NK-92 (cell line): Measurements from ENCODE around the gene NUCB1.
"Not testable (repeated sequence)": the region's sequence is repeated elsewhere in the genome, so short reads cannot be mapped to it uniquely, and the experiment has no call there.

Source experiments
- DNase-seq: peaks from one replicate; lab custom pipeline; 2025; ENCODE audit not compliant: unreplicated experiment; lab: John Stamatoyannopoulos, UW

The NUCB1 gene

GRCh38 chr19:48874303-48875135, 25.6 kb upstream of the NUCB1 start:
- DNase-seq: no peak

- not testable (repeated sequence) for DNase-seq
These were observed 23.8 kb upstream of the NUCB1 start for GRCh38 chr19:48876043-48876981.

- DNase-seq: no peak
These were observed 22.3 kb upstream of the NUCB1 start for GRCh38 chr19:48877855-48878195.

- DNase-seq: no peak
These were observed 21.7 kb upstream of the NUCB1 start for GRCh38 chr19:48878196-48879024.

GRCh38 chr19:48879025-48879637, 21.0 kb upstream of the NUCB1 start:
- DNase-seq: no peak

GRCh38 chr19:48879696-48880095, 20.4 kb upstream of the NUCB1 start:
- not testable (repeated sequence) for DNase-seq

GRCh38 chr19:48881741-48882657, 18.1 kb upstream of the NUCB1 start:
- no peak for DNase-seq

- DNase-seq: no peak
These were observed 16.4 kb upstream of the NUCB1 start for GRCh38 chr19:48883726-48884125.

GRCh38 chr19:48887861-48888612, 12.1 kb upstream of the NUCB1 start:
- DNase-seq: no peak

- not testable (repeated sequence) for DNase-seq
These were observed 10.6 kb upstream of the NUCB1 start for GRCh38 chr19:48889496-48889895.

- DNase-seq: no peak
These were observed 9.6 kb upstream of the NUCB1 start for GRCh38 chr19:48890551-48890950.

GRCh38 chr19:48895226-48895625, 4.9 kb upstream of the NUCB1 start:
- DNase-seq: no peak

GRCh38 chr19:48896191-48896720, 3.9 kb upstream of the NUCB1 start:
- no peak for DNase-seq

GRCh38 chr19:48897181-48897580, 2.9 kb upstream of the NUCB1 start:
- DNase-seq: no peak

GRCh38 chr19:48899386-48899749, 744 bp upstream of the NUCB1 start:
- not testable (repeated sequence) for DNase-seq

- DNase-seq: no peak
These were observed 630 bp downstream of the NUCB1 start for GRCh38 chr19:48900477-48901406.

- DNase-seq: not testable (repeated sequence)
These were observed 2.2 kb downstream of the NUCB1 start for GRCh38 chr19:48902291-48902690.

- not testable (repeated sequence) for DNase-seq
These were observed 3.7 kb downstream of the NUCB1 start for GRCh38 chr19:48903788-48904187.
